NCI-H2227 treated with DMSO at 0.1 percent for 48 hours (cell line): ENCODE results near the gene BMAL2.

Experiments
- DNase-seq: peaks from one replicate; lab custom pipeline; 2025; lab: John Stamatoyannopoulos, UW

Gene BMAL2

DNA sequence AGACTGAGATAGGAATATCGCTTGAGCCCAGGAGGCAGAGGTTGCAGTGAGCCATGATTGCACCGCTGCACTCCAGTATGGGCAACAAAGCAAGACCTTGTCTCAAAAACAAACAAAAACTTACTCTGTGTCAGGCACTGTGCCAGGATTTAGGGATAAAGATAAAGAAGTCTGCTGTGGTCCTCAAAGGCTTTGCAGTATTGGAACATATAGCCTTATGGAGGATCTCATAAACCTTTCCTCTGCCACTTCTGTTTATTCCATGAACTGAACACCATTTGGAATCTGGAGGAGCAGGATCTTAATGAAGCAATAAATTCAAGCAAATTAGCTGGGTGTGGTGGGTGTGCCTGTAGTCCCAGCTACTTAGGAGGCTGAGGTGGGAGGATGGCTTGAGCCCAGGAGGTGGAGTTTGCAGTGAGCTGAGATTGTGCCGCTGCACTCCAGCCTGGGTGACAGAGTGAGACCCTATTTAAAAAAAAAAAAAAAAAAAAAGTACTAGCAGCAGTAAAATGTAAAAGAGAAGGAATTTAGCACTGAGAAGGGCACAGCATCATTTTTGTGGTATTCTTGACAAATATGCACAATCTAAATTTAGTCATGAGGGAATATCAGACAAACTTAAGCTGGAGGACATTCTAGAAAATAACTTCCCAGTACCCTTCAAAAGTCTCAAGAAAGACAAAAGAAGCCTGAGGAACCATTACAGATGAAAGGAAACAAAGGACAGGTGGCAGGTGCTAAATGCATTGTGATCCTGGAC, 27.1 kb downstream of the BMAL2 start:
- no peak for DNase-seq

DNA sequence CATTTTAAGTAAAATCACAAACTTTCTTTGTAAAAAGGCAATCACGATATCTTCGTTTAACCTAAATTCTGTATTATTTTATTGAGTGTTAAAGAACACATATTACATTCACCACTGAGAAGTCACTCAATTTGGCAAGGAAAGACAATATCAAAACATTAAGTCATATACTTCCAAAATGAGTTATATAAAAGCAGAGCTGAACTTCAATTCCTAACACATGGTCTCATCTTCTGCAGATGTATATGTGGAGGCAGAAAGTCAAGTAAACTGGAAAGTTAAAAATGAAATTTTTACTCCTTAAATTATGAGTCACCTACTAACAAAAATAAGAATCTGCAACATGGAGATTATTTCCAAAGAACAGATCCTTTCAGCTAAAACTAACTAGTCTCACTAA, 28.7 kb downstream of the BMAL2 start:
- no peak for DNase-seq

DNA sequence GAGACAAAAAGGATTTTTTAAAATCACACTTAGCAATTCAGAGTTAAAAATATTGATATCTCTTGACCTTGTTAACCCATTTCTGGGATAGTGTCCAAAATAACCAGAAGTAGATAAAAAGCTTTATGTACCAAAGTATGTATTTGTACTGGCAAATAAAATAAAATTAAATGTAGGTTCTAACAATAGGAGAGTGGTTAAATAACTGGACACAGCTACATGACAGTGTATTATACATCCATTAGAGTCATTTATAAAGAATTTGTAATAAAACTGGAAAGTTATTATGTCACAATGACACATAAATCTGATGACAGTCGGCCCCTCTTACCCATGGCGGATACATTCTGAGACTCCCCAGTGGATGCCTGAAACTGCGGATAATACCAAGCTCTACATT, 34.0 kb downstream of the BMAL2 start:
- no peak for DNase-seq

DNA sequence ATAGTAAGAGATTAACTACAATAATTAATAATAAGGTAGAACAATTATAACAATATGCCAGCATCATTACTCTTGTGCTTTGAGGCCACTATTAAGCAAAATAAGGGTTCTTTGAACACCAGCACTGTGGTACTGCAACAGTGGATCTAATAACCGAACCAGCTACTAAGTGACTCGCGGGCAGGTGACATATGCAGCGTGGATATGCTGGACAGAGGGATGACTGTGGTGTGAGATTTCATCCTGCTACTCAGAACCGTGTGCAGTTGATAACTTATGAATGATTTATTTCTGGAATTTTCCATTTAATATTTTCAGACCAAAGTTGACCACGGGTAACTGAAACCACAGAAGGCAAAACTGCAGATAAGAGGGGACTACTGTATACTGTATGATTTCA, 34.4 kb downstream of the BMAL2 start:
- no peak for DNase-seq

DNA sequence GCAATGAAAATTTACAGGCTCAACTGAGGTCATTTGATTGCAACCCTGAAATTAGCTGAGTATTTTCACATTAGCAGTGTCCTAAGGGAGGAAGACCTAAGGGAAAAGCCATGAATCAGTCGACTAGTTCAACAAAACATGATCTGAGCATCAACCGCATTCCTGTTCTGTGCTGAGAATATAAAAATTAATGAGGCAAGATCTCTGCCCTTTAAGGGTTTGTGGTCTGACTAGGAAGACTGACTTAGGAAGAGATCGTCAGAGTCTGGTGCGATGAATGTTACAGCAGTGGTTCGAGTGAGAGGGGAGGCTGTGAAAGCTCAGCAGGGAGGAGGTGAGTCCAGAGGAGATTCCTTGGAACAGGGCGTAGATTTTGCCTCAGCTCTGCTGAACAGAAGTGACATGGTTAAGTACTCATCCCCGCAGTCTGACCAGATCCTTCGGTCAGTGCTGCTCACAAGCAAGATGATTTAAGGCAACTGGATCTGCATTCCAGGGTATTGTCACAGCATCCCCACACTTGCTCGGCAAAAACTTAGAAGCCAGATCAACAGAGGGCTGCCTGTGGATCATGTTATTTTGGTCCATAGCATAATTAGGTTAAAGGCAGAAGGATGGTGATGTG, 49.6 kb downstream of the BMAL2 start:
- no peak for DNase-seq
